SK-N-SH (cell line): ENCODE measurements around the gene IL5.

Experiments
- CTCF ChIP-seq: fragments of 200-600 bp; sonication (generic); IDR thresholded peaks from 2 replicates; pipeline ENCODE4 v1.6.1; 2017; ENCODE audit warnings: antibody characterized with exemption, mild to moderate bottlenecking, moderate library complexity
- EP300 ChIP-seq, 2 experiments: IDR thresholded peaks; 2 replicates each; pipeline versions ENCODE4 v1.4.0 to v1.6.1; 2012; ENCODE audit warnings: borderline replicate concordance in 1 of 2, low read depth in 1 of 2, low read length in 1 of 2
- EZH2phosphoT487 ChIP-seq: fragments of 200-600 bp; sonication (generic); IDR thresholded peaks from 2 replicates; pipeline ENCODE4 v1.6.1; 2017; ENCODE audit warnings: low read depth, mixed run types, mild to moderate bottlenecking, antibody characterized with exemption, moderate library complexity, borderline replicate concordance
- FOXM1 ChIP-seq: IDR thresholded peaks from 2 replicates; pipeline ENCODE4 v1.4.0; 2012; ENCODE audit warnings: low read depth, mild to moderate bottlenecking
- GABPA ChIP-seq: IDR thresholded peaks from 2 replicates; pipeline ENCODE4 v1.4.0; 2012; ENCODE audit warnings: low read depth, mild to moderate bottlenecking
- GATA2 ChIP-seq: sonication (generic); formaldehyde crosslinking; IDR thresholded peaks from 2 replicates; pipeline ENCODE4 v1.5.0; 2020; ENCODE audit warnings: mild to moderate bottlenecking, missing genetic modification reagents
- JUND ChIP-seq: IDR thresholded peaks from 2 replicates; pipeline ENCODE4 v1.4.0; 2012
- NRF1 ChIP-seq: IDR thresholded peaks from 2 replicates; pipeline ENCODE4 v1.6.1; 2012; ENCODE audit warnings: low read depth, mild to moderate bottlenecking, low read length
- POLR2AphosphoS5 ChIP-seq: IDR thresholded peaks from 2 replicates; pipeline ENCODE4 v1.6.1; 2012; ENCODE audit warnings: low read depth, low read length
- RAD21 ChIP-seq: IDR thresholded peaks from 2 replicates; pipeline ENCODE4 v1.6.1; 2012; ENCODE audit warnings: mild to moderate bottlenecking, low read length
- RFX5 ChIP-seq: IDR thresholded peaks from 2 replicates; pipeline ENCODE4 v1.6.1; 2012; ENCODE audit warnings: mild to moderate bottlenecking, improper control_type of control experiment, low read length
- SIN3A ChIP-seq: IDR thresholded peaks from 2 replicates; pipeline ENCODE4 v1.6.1; 2012; ENCODE audit warnings: low read depth, mild to moderate bottlenecking, low read length, moderate library complexity, borderline replicate concordance

GRCh38 chr5:132504746-132505145, 38.6 kb downstream of the IL5 start:
- TF ChIP-seq RFX5 = no peak
- TF ChIP-seq CTCF = no peak
- TF ChIP-seq GABPA = no peak
- TF ChIP-seq SIN3A = no peak
- no peak for TF ChIP-seq GATA2
- TF ChIP-seq RAD21 = no peak
- no peak for TF ChIP-seq NRF1
- no peak for TF ChIP-seq POLR2AphosphoS5
- TF ChIP-seq FOXM1 = no peak
- no peak for TF ChIP-seq JUND
- no peak for TF ChIP-seq EZH2phosphoT487
- TF ChIP-seq EP300 (IDR thresholded peaks at IDR 0.05; ENCODE audit: borderline replicate concordance in 1 of 2, low read depth in 1 of 2, low read length in 1 of 2) = no peak
